Type B pancreatic cell (in vitro differentiated cells): ENCODE measurements around the gene NR3C1. TPM values are rescaled to one million over a fixed set of nuclear protein-coding genes. Genes with fewer than 3 reads are reported as not detected.
"Not testable (repeated sequence)": the region's sequence is repeated elsewhere in the genome, so short reads cannot be mapped to it uniquely, and the experiment has no call there.

Source experiments
- DNase-seq: peaks from one replicate; pipeline ENCODE4 v3.0.0; 2021; ENCODE audit warnings: mixed read lengths; ENCODE audit not compliant: unreplicated experiment; ENCODE audit errors: extremely low spot score
- H3K27ac Mint-ChIP-seq: 2 replicates; pipeline ENCODE4 v1.8.0; 2021; ENCODE audit warnings: mild to moderate bottlenecking, mixed read lengths
- H3K27me3 Mint-ChIP-seq: 2 replicates; pipeline ENCODE4 v1.8.0; 2021; ENCODE audit warnings: mixed read lengths
- H3K36me3 Mint-ChIP-seq: 2 replicates; pipeline ENCODE4 v1.8.0; 2021; ENCODE audit warnings: mixed read lengths
- H3K4me1 Mint-ChIP-seq: one replicate; pipeline ENCODE4 v1.8.0; 2021; ENCODE audit warnings: mixed read lengths; ENCODE audit not compliant: unreplicated experiment
- H3K4me3 Mint-ChIP-seq: 2 replicates; pipeline ENCODE4 v1.8.0; 2021; ENCODE audit warnings: mild to moderate bottlenecking, mixed read lengths
- H3K9me3 Mint-ChIP-seq: 2 replicates; pipeline ENCODE4 v1.8.0; 2021; ENCODE audit warnings: mixed read lengths
- total RNA-seq: library from RNA; stranded (reverse); gene quantifications from 2 replicates; pipeline ENCODE4 v1.2.1, GENCODE V29; 2021; ENCODE audit warnings: low replicate concordance
- TF ChIP-seq, protein P1 (sequence below): fragments of 200-600 bp; sonication (generic); conservative IDR thresholded peaks from 2 replicates; pipeline ENCODE4 v1.5.0; 2021; ENCODE audit warnings: antibody characterized with exemption, mild to moderate bottlenecking

The NR3C1 gene
- total RNA-seq, 1 donor from 2014 or later = 94.0 TPM

DNA sequence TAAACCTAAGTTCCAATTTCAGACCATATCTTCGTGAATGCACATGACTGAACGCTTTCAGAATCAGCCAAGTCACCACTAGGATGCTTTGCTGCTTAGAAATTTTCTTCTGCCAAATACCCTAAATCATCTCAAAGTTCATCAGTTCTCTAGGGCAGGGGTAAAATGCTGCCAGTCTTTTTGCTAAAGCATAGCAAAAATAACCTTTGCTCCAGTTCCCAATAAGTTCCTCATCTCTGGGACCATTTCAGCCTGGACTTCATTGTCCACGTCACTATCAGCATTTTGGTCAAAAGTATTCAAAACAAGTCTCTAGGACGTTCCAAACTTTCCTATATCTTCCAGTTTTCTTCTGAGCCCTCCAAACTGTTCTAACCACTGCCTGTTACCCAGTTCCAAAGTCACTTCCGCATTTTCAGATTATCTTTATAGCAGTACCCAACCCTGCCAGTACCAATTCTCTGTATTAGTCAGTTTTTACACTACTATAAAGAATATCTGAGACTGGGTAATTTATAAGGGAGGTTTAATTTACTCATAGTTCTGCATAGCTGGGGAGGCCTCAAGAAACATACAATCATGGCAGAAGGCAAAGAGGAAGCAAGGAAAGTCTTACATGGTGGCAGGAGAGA, 74.8 kb downstream of the NR3C1 start:
- no peaks in the 10 kb centered on the region for H3K27me3 Mint-ChIP-seq
- no peaks in the 10 kb centered on the region for H3K9me3 Mint-ChIP-seq
- no peak overlapping the region for H3K27ac Mint-ChIP-seq
- peaks cover 31% of the 10 kb centered on the region for H3K36me3 Mint-ChIP-seq
- H3K4me3 Mint-ChIP-seq = no peak overlapping the region
- peaks cover 5% of the 10 kb centered on the region for H3K4me1 Mint-ChIP-seq
- TF ChIP-seq, protein P1, sequence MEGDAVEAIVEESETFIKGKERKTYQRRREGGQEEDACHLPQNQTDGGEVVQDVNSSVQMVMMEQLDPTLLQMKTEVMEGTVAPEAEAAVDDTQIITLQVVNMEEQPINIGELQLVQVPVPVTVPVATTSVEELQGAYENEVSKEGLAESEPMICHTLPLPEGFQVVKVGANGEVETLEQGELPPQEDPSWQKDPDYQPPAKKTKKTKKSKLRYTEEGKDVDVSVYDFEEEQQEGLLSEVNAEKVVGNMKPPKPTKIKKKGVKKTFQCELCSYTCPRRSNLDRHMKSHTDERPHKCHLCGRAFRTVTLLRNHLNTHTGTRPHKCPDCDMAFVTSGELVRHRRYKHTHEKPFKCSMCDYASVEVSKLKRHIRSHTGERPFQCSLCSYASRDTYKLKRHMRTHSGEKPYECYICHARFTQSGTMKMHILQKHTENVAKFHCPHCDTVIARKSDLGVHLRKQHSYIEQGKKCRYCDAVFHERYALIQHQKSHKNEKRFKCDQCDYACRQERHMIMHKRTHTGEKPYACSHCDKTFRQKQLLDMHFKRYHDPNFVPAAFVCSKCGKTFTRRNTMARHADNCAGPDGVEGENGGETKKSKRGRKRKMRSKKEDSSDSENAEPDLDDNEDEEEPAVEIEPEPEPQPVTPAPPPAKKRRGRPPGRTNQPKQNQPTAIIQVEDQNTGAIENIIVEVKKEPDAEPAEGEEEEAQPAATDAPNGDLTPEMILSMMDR = no peak
- no peak for DNase-seq

DNA sequence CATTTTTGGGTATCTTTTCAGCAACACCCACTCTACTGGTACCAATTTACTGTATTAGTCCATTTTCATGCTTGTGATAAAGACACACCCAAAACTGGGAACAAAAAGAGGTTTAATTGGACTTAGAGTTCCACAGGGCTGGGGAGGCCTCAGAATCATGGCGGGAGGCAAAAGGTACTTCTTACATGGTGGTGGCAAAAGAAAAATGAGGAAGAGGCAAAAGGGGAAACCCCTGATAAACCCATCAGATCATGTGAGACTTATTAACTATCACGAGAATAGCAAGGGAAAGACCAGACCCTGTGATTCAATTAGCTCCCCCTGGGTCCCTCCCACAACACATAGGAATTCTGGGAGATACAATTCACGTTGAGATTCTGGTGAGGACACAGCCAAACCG, 78.4 kb downstream of the NR3C1 start:
- H3K4me3 Mint-ChIP-seq, DNase-seq, H3K9me3 Mint-ChIP-seq, H3K27ac Mint-ChIP-seq, H3K27me3 Mint-ChIP-seq: not testable (repeated sequence)
- Mint-ChIP-seq H3K36me3 (peaks cover 38% of the 10 kb centered on the region), H3K4me1 (peaks cover 17% of the 10 kb centered on the region)

DNA sequence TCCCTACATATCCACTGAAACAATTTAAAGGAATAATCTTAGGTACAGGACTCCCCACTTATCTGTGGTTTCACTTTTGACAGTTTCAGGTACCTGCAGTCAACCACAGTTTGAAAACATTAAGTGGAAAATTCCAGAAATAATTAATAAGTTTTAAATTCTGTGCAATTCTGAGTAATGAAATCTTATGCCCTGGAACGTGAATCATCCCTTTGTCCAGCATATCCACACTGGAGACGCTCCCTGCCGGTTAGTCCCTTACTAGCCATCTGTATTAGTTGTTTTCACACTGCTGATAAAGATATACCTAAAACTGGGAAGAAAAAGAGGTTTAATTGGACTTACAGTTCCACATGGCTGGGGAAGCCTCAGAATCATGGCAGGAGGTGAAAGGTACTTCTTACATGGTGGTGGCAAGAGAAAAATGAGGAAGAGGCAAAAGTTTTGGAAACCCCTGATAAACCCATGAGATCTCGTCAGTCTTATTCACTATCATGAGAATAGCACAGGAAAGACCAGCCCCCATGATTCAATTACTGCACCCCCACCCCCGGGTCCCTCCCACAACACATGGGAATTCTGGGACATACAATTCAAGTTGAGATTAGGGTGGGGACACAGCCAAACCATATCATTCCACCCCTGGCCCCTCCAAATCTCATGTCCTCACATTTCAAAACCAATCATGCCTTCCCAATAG, 80.4 kb downstream of the NR3C1 start:
- Mint-ChIP-seq H3K36me3 (peaks cover 29% of the 10 kb centered on the region), H3K4me1 (peaks cover 28% of the 10 kb centered on the region), H3K27ac (peak overlapping the region; percentile 8)
- H3K27me3 Mint-ChIP-seq, H3K9me3 Mint-ChIP-seq, DNase-seq, H3K4me3 Mint-ChIP-seq: not testable (repeated sequence)

DNA sequence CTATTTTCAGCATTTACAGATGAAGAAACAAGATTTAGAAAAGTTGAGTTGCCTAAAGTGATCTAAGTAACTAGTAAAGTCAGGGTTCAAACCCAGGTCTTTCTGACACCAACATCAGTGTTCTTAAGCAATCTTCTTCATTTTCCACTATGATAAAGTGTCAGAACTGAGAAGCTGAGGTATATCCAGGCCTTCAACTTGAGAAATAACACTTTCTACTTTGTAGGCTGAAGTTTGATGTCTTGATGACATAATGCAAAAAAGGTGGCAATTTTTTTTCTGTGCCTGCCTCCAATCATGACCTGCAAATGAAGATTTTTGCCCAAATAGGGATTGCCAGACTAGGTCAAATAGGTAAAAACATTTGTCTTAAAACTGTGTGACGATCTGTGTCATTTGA, 81.3 kb downstream of the NR3C1 start:
- TF ChIP-seq, protein P1 = no peak
- peaks cover 31% of the 10 kb centered on the region for H3K4me1 Mint-ChIP-seq
- DNase-seq = no peak
- H3K9me3 Mint-ChIP-seq = no peaks in the 10 kb centered on the region
- H3K36me3 Mint-ChIP-seq = peaks cover 25% of the 10 kb centered on the region
- no peaks in the 10 kb centered on the region for H3K27me3 Mint-ChIP-seq
- no peak overlapping the region for H3K4me3 Mint-ChIP-seq
- H3K27ac Mint-ChIP-seq = no peak overlapping the region

DNA sequence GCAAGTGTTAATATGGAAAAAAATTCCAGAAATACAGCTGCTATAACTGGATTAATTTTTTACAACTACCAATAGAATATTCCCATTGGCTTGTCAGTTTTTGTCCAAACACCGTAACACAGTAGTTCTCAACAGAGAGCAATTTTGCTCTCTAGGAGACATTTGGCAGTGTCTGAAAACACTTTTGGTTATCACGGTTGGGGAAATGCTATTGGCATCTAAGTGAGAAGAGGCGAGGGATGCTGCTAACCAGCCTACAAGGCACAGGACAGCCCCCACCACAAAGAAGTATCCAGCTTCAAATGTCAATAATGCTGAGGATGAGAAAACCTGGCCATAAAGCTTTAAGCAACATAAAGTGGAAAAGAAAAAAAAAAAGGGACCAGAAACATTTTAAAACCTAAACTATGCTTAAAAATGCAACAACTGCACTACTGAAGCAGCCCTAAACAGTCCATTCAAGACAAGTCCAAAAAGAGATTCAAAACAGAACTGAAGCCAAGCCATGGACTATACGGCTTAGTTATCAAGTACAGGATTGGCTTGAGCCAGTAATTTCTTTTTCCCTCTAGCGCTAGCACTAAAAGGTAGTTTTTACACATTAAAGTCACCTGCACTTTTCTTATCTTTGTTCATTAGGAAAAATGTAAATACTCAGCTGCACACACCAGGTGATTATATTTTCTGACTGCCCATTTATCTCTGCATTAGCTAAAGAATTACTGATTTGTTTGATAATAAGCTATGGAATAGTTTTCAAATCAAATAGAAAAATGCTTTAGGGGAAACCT, 83.9 kb downstream of the NR3C1 start:
- H3K36me3 Mint-ChIP-seq = peaks cover 18% of the 10 kb centered on the region
- no peaks in the 10 kb centered on the region for H3K9me3 Mint-ChIP-seq
- DNase-seq = no peak
- no peaks in the 10 kb centered on the region for H3K27me3 Mint-ChIP-seq
- TF ChIP-seq, protein P1 = no peak
- no peak overlapping the region for H3K4me3 Mint-ChIP-seq
- H3K4me1 Mint-ChIP-seq = peaks cover 32% of the 10 kb centered on the region
- H3K27ac Mint-ChIP-seq = peak overlapping the region; percentile 32

DNA sequence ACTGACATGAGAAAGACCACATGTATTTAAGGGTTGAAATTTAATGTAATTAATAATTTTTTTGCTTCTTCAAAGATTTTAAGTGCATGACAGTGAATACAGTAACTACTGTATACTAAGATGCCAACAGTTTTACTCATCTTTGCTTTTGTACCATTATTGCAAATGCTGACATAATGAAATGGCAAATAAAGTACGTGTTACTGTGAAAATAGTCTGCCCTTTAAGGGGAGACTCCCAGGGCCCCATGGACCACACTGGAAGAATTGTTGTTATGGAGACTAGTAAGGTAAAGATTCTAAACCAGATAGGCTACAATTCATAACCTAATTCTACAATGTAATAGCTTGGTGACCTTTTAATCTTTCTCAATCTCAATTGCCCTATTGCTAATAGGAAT, 84.7 kb downstream of the NR3C1 start:
- no peaks in the 10 kb centered on the region for H3K27me3 Mint-ChIP-seq
- H3K4me1 Mint-ChIP-seq = peaks cover 32% of the 10 kb centered on the region
- H3K36me3 Mint-ChIP-seq = peaks cover 15% of the 10 kb centered on the region
- TF ChIP-seq, protein P1 = no peak
- DNase-seq = no peak
- H3K4me3 Mint-ChIP-seq = no peak overlapping the region
- H3K9me3 Mint-ChIP-seq = no peaks in the 10 kb centered on the region
- H3K27ac Mint-ChIP-seq = no peak overlapping the region
